Esophagus muscularis mucosa (tissue), 3 donors: ENCODE data around the gene KIF21A.

Experiments used
- CTCF ChIP-seq, 3 experiments: fragments of 200-600 bp in 2 of 3; fragments of 450-650 bp in 1 of 3; sonication (generic) in 2 of 3; IDR thresholded peaks; one replicate each; pipeline ENCODE4 v1.5.1; 2017 to 2019; ENCODE audit warnings: antibody characterized with exemption in 3 of 3, mild to moderate bottlenecking in 2 of 3, moderate library complexity in 1 of 3
- POLR2A ChIP-seq: fragments of 450-650 bp; IDR thresholded peaks from one replicate; pipeline ENCODE4 v1.6.1; 2017; ENCODE audit warnings: antibody characterized with exemption, moderate library complexity, mild to moderate bottlenecking, low read depth
- POLR2AphosphoS5 ChIP-seq, 2 donors: sonication (generic); formaldehyde crosslinking; IDR thresholded peaks; one replicate each; pipeline ENCODE4 v1.6.1; 2017; ENCODE audit warnings: antibody characterized with exemption in 2 of 2

- TF ChIP-seq CTCF (IDR thresholded peaks at IDR 0.05), result no peak
- TF ChIP-seq POLR2A, result no peak
- no peak for TF ChIP-seq POLR2AphosphoS5 (IDR thresholded peaks at IDR 0.05)
Observed at GRCh38 chr12:39483042-39483441, 40.1 kb upstream of the KIF21A start.
